IMR-90 (cell line): ENCODE results near the gene MFAP1.
A peak's percentile ranks its signal among the peaks of the same experiment; 100 is the strongest.

Experiments used
- CEBPB ChIP-seq: IDR thresholded peaks from 2 replicates; pipeline ENCODE4 v1.6.1; 2012; ENCODE audit warnings: low read depth, low read length, improper control_type of control experiment
- CTCF ChIP-seq: conservative IDR thresholded peaks from 2 replicates; pipeline ENCODE4 v1.5.1; 2012; ENCODE audit warnings: mild to moderate bottlenecking, low read depth, low read length, improper control_type of control experiment
- MAFK ChIP-seq: IDR thresholded peaks from 2 replicates; pipeline ENCODE4 v1.6.1; 2012; ENCODE audit warnings: low read depth, low read length, improper control_type of control experiment
- NFE2L2 ChIP-seq: fragments of 150-350 bp; IDR thresholded peaks from 2 replicates; pipeline ENCODE4 v1.6.1; 2016; ENCODE audit warnings: low read depth, mild to moderate bottlenecking, low read length
- POLR2A ChIP-seq: IDR thresholded peaks from 2 replicates; pipeline ENCODE4 v1.6.1; 2012; ENCODE audit warnings: mild to moderate bottlenecking, low read depth, low read length
- RAD21 ChIP-seq: IDR thresholded peaks from 2 replicates; pipeline ENCODE4 v1.6.1; 2012; ENCODE audit warnings: low read length, improper control_type of control experiment
- RCOR1 ChIP-seq: IDR thresholded peaks from 2 replicates; pipeline ENCODE4 v1.6.1; 2012; ENCODE audit warnings: mild to moderate bottlenecking, low read length, improper control_type of control experiment; ENCODE audit not compliant: insufficient replicate concordance
- RFX5 ChIP-seq: IDR thresholded peaks from 2 replicates; pipeline ENCODE4 v1.8.0; 2012; ENCODE audit warnings: low read depth, mild to moderate bottlenecking, low read length, moderate library complexity
- SMC3 ChIP-seq: fragments of 150-350 bp; IDR thresholded peaks from 2 replicates; pipeline ENCODE4 v1.6.1; 2016; ENCODE audit warnings: low read depth, mild to moderate bottlenecking, antibody characterized with exemption, low read length, moderate library complexity
- USF2 ChIP-seq: fragments of 150-350 bp; IDR thresholded peaks from 2 replicates; pipeline ENCODE4 v1.6.1; 2017; ENCODE audit warnings: mild to moderate bottlenecking, antibody characterized with exemption, low read length, low read depth

- TF ChIP-seq POLR2A (no peak), CTCF (peak; percentile 81), SMC3 (peak; percentile 48), USF2 (no peak), CEBPB (no peak), RCOR1 (no peak), RFX5 (no peak), RAD21 (peak; percentile 52), NFE2L2 (no peak), MAFK (no peak)
Measured at GRCh38 chr15:43769584-43770228, 54.8 kb downstream of the MFAP1 start.
